ENCODE data around the gene KRT23. TPM values are rescaled to one million over a fixed set of nuclear protein-coding genes. Genes with fewer than 3 reads are reported as not detected.

KRT23 gene
- total and polyA plus RNA-seq, 2 experiments from 2014 or later, result not detected

- Mint-ChIP-seq H3K9me3 (no peaks in the 10 kb centered on the region), H3K36me3 (ENCODE audit: low read depth) (no peaks in the 10 kb centered on the region), H3K4me3 (no peak overlapping the region), H3K27me3 (ENCODE audit: insufficient read depth, low read depth, poor library complexity) (peaks cover 2% of the 10 kb centered on the region), H3K4me1 (peaks cover 15% of the 10 kb centered on the region), H3K27ac (no peak overlapping the region)
- Histone ChIP-seq H3K4me2 (no peak overlapping the region), H3F3A (replicated peaks; ENCODE audit: low read depth) (no peaks in the 10 kb centered on the region), H3K4me3 (no peak overlapping the region), H3K9me2 (ENCODE audit: insufficient read depth) (no peaks in the 10 kb centered on the region), H3K27me3 (ENCODE audit: insufficient read depth) (no peaks in the 10 kb centered on the region), H3K79me2 (replicated peaks; ENCODE audit: insufficient read depth) (no peaks in the 10 kb centered on the region), H3K4me1 (ENCODE audit: insufficient read depth) (no peaks in the 10 kb centered on the region; the same call in 1 of the 2 replicates), H2AFZ (no peak overlapping the region), H3K27ac (ENCODE audit: low read depth) (no peak overlapping the region), H3K36me3 (ENCODE audit: insufficient read depth) (no peaks in the 10 kb centered on the region), H4K20me1 (replicated peaks; ENCODE audit: insufficient read depth) (no peaks in the 10 kb centered on the region)
- DNase-seq (ENCODE audit: low spot score) (no peak), ATAC-seq (no peak)
- TF ChIP-seq JUNB (IDR thresholded peaks at IDR 0.05; ENCODE audit: unreplicated experiment), result no peak
- TF ChIP-seq POLR2AphosphoS5 (IDR thresholded peaks at IDR 0.05; ENCODE audit: low read depth), result no peak
- no peak for TF ChIP-seq ZNF331 (CRISPR knock-in tag; IDR thresholded peaks at IDR 0.05; ENCODE audit: low read depth)
- no peak for TF ChIP-seq STAT1 (IDR thresholded peaks at IDR 0.05; ENCODE audit: unreplicated experiment)
- TF ChIP-seq ETS1 (IDR thresholded peaks at IDR 0.05), result no peak
- TF ChIP-seq EZH2 (IDR thresholded peaks at IDR 0.05; ENCODE audit: low read depth, unreplicated experiment), result no peak
- TF ChIP-seq REST (IDR thresholded peaks at IDR 0.05; ENCODE audit: unreplicated experiment), result no peak
- no peak for TF ChIP-seq ZNF462 (CRISPR knock-in tag; IDR thresholded peaks at IDR 0.05)
- no peak for TF ChIP-seq CREB1 (CRISPR knock-in tag; IDR thresholded peaks at IDR 0.05; ENCODE audit: low read depth)
- no peak for TF ChIP-seq ZNF114 (CRISPR knock-in tag; IDR thresholded peaks at IDR 0.05)
- TF ChIP-seq CTCF (conservative IDR thresholded peaks at IDR 0.05; ENCODE audit: low read depth in 2 of 2), result no peak
- no peak for TF ChIP-seq NANOG (IDR thresholded peaks at IDR 0.05; ENCODE audit: borderline replicate concordance)
Measured at GRCh38 chr17:40905370-40905769, 32.1 kb downstream of the KRT23 start.

Measured in GM23338 (cell line).